ENCODE measurements around the gene ADCY1.

Gene ADCY1

DNA sequence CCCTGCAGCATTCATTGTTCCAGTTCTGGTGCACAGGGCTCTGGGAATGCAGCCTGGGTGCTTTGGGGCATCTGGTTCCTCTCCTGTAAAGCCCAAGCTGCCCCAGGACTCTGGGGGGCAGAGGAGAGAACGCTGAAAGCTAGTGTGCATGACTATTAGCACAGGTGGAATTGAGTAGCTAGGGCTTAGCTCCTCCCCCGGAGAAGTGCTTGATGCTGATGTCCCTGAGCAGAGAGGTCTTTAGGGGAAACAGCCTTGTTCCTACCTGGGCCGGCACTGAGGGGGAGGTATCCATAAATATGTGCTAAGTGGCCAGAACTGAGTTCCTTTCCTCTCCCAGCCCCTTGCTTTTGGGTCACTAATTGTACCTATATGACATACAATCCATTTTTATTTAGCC lies 3.9 kb downstream of the ADCY1 start:
- DNase-seq, result no peak

DNA sequence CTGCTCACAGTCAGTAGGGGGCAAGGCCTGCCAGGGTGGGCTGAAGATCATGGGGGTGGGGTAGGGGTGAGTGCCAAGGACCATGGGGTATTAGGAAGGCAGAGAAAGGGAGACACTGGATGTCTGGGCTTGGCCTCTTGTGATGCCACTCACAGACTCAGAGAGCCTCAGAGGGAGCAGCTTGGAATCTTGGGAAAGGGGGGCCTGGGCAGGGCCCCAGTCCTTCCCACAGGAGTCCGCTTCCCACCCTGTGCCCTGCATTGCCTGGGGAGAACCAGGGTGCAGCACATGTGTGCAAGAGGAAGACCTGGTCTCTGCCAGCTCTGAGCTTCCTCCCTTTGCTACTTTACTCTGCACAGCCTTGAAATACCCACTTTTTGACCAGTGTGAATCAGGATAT lies 4.3 kb downstream of the ADCY1 start:
- no peak for DNase-seq

DNA sequence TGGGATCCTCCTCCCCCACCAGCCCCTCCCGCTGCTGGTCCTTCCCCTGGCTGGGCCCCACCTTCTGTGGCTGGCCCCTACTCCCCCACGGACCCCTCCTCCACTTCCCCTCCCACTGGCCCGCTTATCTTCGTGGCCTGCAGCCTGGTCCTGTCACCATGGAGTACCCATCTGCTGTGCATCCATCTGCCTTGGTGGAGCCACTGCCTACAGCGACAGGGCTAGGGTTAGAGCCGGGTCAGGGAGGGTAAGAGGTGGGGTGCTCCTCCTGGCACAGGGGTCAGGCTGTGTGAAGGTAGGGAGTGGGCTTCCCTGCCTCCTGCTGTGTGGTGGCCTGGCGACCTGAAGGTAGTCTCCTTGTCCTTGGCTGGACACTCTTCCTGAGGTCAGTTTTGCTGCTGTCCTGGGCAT lies 5.2 kb downstream of the ADCY1 start:
- no peak for DNase-seq

DNA sequence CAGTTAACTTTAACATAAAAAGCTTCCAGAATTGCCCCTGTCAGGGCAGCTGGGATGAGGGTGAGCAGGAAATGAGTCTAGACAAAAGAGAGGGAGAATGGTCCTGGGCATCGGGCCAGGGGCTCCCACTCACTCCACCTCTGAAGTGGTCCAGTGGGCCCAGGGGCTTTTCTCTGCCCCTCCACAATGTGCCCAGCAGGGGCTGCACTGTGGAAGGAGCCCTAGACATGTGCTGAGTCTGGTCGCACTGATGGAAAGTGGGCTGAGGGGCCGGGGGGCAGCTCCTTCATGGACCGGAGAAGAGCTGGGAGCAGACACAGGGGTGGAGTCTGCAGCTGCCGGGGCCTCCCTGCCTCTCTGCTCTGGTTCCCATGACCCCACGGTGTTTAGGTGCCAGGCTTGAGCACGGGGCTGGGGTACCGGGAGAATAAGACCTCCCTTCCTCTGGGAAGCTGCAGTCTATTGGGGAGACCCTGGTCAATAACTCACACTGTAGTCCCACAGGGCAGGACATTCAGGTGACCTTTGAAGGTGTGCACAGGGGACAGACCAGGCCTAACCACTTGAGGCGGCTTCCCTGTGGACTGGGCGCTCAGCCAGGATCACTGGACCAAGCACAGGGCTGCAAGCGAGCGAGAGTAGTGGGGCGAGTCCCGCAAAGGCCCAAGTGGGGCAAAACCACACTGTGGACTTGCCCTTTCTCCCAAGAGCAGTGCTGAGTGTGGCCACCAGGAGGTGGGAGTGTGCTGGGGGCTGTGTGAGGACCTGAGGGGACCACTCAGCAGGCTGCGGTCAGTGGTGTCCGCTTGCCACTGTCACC lies 6.1 kb downstream of the ADCY1 start:
- peak; percentile 34 for DNase-seq

DNA sequence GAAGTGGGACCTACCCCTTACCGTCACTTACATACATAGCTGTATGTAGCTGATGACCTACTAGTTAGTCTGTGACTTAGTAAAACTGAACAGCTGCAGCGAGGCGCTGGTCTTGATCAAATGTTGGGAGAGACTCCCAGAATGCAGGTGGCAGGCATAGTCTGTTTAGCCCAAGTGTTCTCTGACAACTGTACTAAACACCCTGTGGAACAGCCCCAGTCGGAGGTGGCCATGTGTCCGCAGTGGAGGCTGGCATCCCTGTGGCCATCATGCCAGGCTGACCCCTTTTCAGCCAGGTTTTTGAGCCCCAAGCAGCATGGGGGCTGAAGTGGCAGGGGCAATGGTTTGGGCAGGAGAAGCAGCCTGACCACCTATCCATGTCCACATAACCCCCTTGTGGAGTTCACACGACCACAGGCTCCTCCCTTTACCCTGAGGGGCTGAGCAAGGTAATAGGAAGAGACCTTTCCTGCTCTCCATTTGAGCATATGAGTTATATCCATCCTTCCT lies 7.2 kb downstream of the ADCY1 start:
- no peak for DNase-seq

DNA sequence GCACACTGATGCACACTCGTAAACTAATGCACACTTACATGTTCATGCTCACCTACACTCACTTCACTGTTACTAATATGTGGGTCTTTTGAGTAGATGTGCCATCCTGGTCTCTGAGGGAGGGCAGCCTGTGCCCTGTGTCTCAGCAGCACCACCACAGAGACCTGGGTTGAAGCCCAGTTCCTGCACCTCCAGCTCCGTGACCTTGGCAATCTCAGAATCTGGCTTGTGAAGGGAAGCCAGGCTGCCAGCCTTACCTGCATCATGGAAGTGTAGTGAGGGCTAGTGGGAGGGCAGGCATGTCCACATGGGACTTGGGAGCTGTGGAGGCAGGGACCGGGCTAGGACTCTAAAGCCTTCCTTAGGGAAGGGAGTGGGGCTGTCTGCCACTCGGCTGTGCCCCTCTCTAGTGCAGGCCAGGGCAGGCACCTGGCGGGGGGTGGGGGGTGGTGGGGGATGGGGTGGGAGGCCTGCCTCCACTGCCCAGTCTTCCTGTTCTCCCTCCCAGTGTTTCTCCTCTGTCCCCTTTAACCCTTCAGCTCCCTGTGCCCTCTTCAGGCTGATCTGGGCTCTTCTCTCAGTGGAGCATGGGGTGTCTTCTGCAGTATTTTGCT lies 8.1 kb downstream of the ADCY1 start:
- DNase-seq, result no peak

DNA sequence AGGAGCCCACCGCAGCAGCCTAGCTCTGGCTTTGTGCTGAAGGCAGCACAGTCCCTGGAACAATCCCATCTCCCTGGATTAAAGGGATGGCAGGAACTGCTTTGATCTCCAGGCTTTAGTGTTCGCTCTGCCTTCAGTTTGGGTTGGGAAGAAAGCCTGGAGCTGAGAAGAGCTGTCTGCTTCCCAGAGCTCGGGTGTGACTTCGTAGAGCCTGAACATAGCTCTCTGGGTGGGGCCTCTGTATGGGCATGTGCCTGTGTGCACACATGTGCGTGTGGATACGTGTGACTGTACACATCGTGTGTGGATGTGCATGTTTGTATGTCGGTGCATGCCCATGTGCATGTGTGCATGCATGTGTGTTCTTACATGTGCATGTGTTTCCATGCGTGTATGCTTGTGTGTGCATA lies 8.7 kb downstream of the ADCY1 start:
- no peak for DNase-seq

DNA sequence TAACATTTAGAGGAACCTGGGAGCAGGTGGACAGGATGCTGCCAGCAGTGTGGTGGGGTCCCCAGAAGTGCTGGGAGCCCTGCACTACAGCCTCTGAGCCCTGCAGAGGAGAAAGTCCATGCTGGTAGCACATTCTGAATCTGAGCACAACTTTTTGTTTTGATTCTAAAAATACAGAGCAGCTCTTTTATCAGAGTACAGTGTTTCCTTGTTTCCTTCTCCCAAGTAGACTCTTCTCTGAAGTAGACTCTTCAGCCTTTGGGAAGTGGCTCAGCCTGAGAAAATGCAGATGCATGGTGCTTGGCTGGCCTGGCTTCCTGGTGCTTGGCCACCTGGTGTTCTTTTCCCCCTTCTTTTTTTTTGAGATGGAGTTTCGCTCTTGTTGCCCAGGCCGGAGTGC lies 9.1 kb downstream of the ADCY1 start:
- no peak for DNase-seq

DNA sequence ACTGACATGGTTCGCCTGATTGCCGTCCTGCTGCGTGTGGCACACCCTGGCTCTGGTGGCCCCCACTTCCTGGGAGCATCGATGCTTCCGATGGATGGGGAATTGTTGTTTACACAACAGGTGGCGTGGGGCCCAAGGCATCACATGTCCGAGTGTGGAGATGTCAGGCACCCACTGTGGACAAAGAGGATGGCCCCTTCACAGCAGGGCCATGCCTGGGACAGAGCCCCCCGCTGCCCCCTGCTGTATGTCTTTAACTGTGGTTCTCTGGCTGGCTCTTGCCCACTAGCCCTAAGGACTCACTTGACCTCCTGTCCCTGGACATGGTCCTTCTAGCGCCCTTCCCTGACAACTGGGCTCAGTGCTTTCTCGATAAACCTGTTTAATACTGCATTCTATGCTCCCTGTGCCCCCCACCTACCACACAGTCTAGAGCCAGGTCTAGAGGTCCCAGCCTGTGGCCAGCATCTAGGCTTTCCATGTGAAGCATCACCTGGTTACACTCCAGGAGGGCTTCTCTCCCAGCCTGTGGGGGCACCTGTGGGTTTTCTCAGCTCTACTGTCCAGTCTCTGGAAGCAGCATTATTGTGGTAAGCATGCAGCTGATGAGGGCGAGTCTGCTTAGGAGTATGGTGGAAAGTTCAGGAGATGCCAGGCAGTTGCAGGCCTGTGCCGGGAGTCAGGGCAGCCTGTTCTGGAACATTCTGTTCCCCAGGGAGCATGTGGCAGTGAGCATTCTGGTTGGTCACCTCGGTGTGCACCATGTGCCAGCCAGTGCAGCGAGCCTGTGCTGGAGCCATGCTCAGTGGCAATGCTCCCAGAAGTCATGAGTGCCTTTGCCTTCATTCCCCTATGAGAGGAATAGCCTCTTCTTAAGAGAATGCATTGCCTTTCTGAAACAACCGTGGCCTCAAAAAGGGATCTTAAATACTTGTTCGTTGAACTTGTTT lies 10.4 kb downstream of the ADCY1 start:
- no peak for DNase-seq

DNA sequence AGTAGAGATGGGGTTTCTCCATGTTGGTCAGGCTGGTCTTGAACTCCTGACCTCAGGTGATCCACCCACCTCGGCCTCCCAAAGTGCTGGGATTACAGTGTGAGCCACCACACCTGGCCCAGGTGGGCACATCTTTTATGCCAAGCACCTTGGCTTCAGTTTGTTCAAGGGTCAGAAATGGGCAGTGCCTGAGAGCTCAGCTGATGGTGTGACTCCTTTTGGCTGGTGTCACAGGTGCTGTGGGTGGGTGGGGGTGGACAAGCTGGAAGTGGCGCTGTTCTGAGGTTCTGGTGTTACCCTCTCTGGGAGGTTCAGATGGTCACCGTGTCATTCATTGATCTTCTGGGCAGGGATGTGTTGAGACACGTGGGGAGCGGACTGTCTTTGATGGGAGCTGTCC lies 11.5 kb downstream of the ADCY1 start:
- DNase-seq, result no peak

DNA sequence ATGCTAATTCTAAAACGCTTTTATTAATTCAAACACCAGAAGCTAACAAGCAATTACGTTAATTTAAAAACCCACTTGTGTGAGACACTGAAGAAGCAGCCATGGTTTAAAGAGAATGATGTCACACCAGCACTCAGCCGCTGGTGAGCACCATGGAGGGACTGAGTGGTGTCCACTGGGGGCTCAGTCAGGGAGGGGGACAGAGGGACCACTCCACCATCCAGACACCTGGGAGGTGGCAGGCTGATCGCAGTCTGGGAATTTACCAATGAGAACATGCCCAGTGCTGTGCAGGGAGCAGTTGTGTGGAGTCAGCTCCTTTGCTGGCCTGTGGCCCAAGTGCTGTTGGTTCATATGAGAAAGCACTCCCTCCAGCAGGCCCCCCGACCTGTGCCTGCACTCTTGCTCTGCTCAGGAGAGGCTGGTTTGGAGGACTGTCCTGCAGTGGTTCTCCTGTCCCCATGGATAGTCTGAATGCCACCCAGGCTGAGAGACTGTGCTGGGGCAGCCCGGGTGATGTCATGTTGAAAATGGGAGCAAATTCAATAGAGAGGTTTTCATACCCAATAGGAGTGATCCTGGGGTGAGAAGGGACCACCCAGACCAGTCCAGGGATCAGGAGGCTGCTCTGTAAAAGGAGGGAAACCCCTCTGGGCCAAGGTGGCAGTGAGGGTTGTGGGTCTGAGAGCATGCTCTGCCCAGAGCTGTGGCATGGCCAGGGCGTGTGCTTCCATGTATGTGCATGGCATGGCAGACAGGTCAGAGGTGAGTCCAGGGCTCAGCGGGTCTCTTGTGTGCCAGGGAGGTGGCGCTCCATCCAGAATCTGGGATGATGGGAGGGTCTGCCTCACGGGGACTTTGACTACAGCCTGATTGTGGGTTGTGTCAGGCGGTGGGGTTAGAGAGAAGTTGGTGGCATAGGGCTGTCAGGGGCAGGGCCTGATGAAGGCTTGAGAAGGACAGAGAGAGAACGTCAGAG lies 12.7 kb downstream of the ADCY1 start:
- DNase-seq, result no peak

DNA sequence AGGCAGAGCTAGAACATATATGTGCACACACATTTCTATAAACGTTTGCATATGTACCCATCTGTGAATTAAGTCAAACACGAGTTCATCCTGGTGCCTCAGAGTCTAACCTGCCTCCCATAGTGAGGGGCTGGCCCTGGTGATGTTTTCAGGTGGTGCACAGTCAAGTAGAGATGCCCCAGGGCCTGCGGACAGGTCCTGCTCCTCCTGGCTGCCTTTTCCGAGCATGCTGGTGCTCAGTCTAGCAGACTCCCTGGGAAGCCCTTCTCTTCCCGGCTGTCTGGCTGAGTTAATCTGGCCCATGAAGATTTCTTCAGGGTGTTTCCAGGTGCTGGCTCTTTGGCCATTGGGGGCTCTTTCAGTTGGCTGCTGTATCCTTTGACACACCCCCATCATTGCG lies 14.3 kb downstream of the ADCY1 start:
- no peak for DNase-seq

DNA sequence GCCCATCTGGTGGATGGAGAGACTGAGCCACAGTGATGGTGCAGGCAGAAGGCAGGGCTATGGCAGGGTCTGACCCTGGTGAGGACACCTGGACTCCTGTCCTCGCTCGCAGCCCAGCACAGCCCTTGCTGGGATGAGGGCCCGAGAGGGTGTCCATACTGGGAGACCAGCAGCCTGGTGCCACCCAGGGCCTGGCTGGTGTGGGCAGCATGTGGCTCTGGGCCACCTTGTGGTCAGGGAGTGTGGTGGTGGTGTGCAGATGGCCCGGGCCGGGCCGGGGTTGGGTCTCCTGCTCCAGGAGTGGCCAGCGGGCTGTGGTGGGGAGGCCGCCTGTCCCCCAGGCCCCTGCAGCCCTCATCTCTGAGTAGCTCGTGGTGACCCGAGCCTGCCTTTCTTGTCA lies 14.9 kb downstream of the ADCY1 start:
- DNase-seq, result no peak

DNA sequence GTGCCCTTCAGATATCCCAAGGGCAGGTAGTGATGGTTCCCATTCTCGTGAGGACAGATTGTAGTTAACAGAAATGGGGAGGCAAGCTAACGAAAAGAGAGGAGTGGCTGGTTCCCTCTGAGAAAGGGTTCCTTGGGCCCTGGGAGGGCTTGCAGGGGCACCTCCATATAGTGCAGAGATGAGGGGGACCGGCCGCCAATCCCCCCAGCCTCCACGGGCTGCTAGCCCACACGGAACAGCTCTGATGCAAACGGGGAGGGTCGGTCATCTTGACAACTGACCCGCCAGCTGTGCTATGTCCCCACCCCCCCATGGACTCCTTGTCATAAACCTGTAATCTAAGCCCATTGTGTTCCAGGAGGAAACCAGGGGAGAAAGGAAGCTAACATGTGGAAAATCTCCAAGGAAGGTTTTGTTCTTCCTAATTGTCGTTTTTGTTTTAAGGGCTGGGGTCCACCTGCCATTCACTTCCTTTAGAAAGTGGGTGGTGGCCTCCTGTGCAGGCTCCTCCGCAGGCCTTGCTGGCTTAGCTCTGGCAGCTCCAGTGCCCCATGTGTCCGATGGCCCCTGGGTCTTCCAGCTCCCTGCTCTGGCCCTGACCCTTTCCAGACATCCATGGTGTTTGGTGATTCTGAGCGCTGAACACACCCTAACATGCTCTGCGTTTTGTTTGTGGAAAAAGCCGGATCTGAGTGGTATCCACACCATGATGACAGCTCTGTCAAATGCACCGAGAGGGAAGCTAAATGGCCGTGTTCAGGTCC lies 15.9 kb downstream of the ADCY1 start:
- no peak for DNase-seq

DNA sequence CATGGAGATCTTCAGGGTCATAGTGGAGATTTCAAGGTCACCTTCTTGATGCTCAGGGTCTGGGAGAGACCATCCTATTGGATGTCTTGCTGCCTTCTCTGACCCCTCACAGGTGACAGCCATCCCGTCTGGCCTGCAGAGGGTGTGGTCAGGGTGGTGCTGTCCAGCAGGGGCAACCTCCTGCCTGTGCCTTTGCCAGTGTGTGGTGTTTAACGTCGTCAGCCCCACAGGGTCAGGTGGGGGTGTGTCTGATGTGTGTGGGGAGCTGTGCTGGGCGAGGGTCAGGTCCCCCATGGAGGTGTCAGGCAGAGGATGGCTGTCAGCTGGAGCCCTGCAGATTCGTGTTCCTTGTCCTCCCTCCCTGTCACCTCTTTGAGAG lies 16.5 kb downstream of the ADCY1 start:
- DNase-seq, result no peak

DNA sequence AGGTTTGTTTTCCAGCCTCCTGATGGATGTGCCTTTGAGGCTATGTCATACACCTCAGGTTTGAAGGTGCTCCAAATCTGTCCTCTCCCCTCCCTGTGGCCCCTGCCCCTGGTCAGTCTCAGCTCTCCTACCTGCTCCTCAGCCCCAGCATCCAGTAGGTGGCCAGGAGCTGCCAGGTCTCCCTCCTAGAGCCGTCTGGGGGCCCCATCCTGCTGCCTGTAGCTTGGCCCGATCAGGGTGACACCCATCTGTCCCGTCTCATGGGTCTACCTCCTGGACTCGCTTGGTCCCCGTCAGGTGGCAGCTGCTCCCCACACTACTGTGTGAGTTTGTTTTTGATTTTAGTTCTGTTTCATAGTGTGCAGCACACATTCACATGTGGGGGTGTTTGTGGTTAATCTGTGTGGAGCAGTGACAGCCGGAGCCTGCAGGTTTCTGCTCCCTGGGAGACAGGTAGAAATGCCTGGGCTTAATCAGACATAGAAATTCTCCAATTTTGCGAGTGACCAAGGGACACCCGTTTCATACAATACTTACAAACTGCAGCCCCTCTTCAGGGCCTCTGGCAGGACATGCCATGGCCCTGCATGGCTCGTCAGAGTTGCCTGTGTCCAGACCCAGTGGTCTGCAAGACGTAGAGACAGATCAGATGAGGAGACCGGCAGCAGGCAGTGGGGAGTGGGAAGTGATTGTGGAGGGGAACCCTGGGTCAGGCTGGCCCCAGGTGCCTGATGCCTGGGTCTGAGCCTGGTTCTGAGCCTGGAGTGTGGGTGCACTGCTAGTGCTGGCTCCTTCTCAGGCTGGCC lies 17.1 kb downstream of the ADCY1 start:
- no peak for DNase-seq

DNA sequence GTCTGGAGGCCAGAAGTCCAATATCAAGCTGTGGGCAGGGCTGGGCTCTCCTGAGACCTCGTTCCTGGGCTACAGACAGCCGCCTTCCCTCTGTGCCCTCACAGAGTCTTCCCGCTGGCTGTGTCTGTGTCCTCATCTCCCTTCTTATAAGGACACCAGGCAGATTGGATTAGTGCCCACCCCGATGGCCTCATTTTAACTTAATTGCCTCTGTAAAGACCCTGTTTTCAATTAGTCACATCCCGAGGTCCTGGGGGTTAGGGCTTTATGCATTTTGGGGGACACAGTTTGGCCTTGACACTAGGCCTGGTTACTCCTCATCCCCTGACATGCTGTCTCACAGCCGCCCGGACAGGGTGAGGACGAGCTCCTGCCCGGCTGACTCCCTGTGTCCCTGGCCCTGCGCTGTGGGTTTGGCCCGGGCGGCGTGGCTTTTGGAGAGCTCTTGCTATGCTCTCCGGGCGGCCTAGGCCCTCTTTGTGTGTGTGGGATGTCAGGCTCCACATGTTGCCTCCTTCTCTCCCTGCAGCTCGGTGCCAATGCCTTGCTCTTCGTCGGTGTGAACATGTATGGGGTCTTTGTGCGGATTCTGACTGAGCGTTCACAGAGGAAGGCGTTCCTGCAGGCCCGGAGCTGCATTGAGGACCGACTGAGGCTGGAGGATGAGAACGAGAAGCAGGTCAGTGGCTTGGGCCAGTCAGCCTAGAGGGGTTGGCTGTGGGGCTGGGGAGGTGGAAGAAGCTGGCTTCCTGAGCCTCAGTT lies 18.2 kb downstream of the ADCY1 start:
- DNase-seq, result no peak

DNA sequence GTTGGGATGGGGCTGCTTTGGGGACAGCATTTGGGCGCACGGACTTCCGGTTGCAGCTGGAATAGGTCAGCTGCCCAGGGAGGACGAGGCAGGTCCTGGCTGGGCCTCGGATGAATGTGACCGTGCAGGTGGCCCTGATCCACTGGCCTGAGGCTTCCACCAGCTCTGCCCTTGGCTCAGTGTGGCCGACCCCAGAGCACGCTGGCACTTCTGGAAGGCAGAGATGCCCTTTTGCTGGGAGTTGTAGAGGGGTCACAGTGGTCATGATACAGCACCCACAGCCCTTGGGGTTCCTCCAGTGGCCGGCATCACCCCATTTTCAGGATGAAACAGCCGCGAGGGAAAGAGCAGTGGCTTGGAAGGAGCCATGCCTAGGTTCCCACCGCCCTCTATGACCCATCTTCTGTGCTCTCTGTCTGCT lies 19.0 kb downstream of the ADCY1 start:
- no peak for DNase-seq

DNA sequence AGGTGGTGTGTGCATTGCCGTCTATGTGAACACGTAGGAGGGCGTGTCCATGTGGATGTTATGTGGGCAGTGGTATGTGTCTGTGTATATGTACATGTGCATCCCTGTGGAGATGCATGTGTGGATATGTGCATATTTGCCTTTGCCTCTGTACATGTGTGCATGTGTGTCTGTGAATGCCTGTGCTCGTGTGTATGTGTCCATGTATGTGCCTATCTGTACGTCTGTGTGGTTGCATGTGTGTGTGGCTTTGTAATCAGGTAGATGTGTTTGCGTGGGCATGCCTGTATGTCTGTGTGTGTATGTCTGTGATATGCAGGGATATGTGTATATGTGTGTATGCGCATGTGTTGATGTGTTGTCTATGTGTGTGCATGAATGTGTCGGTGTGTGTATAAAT lies 19.7 kb downstream of the ADCY1 start:
- DNase-seq, result no peak

All from COR-L47 (cell line).